Esophagus squamous epithelium (tissue), 4 donors: ENCODE results near the gene PREPL.

Source experiments
- CTCF ChIP-seq, 6 experiments: fragments of 450-650 bp in 4 of 6; fragments of 200-600 bp in 2 of 6; sonication (generic) in 2 of 6; IDR thresholded peaks; one replicate each; pipeline ENCODE4 v1.5.1; 2016 to 2019; ENCODE audit warnings: antibody characterized with exemption in 6 of 6, mild to moderate bottlenecking in 4 of 6, moderate library complexity in 4 of 6
- POLR2A ChIP-seq, 4 donors: fragments of 450-650 bp; IDR thresholded peaks; one replicate each; pipeline ENCODE4 v1.6.1; 2017; ENCODE audit warnings: antibody characterized with exemption in 4 of 4, mild to moderate bottlenecking in 4 of 4, moderate library complexity in 3 of 4

DNA sequence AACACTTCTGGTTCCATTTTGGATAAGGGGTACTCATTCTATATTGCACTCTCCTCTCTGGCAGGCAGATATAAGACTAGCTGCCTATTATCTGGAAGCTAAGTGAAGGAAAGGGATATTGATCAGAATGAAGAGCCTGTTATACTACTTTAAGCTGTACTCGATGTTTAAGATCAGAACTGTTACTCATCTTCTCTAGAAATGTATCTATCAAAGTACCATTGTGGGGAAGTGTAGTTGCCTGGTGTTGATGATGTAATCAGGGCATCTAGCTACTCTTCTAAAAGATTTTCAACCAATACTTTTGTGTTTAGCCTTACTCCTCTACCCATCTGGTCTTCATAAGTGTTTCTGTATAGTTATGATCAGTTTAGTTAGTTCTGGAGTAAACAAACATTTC lies 6.3 kb upstream of the PREPL start:
- TF ChIP-seq CTCF (IDR thresholded peaks at IDR 0.05) (no peak), POLR2A (IDR thresholded peaks at IDR 0.05) (no peak)
